Endothelial cell of umbilical vein (primary cell): ENCODE results near the gene TRAP1. TPM values are rescaled to one million over a fixed set of nuclear protein-coding genes. Genes with fewer than 3 reads are reported as not detected.

Source experiments
- BruUV-seq: library from RNA; stranded (reverse); fragments of 400-500 nt; replicated peaks from 2 replicates; lab custom pipeline; 2021; lab: Mats Ljungman, UMichigan
- CTCF ChIA-PET: fragments of 300-600, 350-600 bp; sonication (Branson Sonifier 250); formaldehyde crosslinking; loops from one replicate; lab custom pipeline; 2021; ENCODE audit warnings: antibody characterized with exemption, inconsistent platforms; lab: Charles Lee
- POLR2A ChIA-PET: fragments of 300-600, 350-600 bp; sonication (Branson Sonifier 250); formaldehyde crosslinking; loops from one replicate; lab custom pipeline; 2021; ENCODE audit warnings: antibody characterized with exemption, inconsistent platforms; lab: Charles Lee
- DNase-seq: peaks from one replicate; pipeline ENCODE4 v3.0.0-alpha.2; 2011; ENCODE audit warnings: low read depth, low spot score
- FAIRE-seq: peaks from 2 replicates; lab custom pipeline; 2011; peaks lifted over from hg19 to GRCh38; lab: Jason Lieb, UNC
- H2AFZ ChIP-seq: 2 replicates; pipeline ENCODE4 v1.6.0; 2012; ENCODE audit warnings: low read depth, low read length, control low read depth, inconsistent platforms
- H3K27ac ChIP-seq: 2 replicates; pipeline ENCODE4 v1.5.1; 2011; ENCODE audit warnings: low read depth, mild to moderate bottlenecking, control low read depth, low read length, moderate library complexity; ENCODE audit not compliant: insufficient read depth
- H3K27me3 ChIP-seq, 2 experiments: 2 replicates each; pipeline versions ENCODE4 v1.6.0 to v1.6.1; 2011; ENCODE audit warnings: low read length in 2 of 2, mixed read lengths in 1 of 2; ENCODE audit not compliant: control insufficient read depth in 2 of 2, insufficient read depth in 2 of 2
- H3K36me3 ChIP-seq, 2 experiments: 2 replicates in 1 of 2; 3 replicates in 1 of 2; pipeline ENCODE4 v1.5.1; 2011; ENCODE audit warnings: low read length in 2 of 2, mild to moderate bottlenecking in 1 of 2, moderate library complexity in 1 of 2; ENCODE audit not compliant: control insufficient read depth in 2 of 2, insufficient read depth in 2 of 2; ENCODE audit errors: extremely low read depth in 1 of 2
- H3K4me1 ChIP-seq: 3 replicates; pipeline ENCODE4 v1.5.1; 2011; ENCODE audit warnings: mild to moderate bottlenecking, low read length; ENCODE audit not compliant: control insufficient read depth, insufficient read depth; ENCODE audit errors: extremely low read depth
- H3K4me2 ChIP-seq: 2 replicates; pipeline ENCODE4 v1.6.1; 2011; ENCODE audit warnings: low read length, control low read depth, mixed read lengths; ENCODE audit not compliant: insufficient read depth
- H3K4me3 ChIP-seq, 3 experiments: fragments of 200-600 bp in 1 of 3; sonication (generic), shearing (Covaris generic) in 1 of 3; replicated peaks in 1 of 3; 2 replicates each; pipeline ENCODE4 v1.5.1; 2011 to 2016; ENCODE audit warnings: control low read depth in 3 of 3, low read length in 3 of 3, mild to moderate bottlenecking in 2 of 3, inconsistent platforms in 1 of 3, low read depth in 1 of 3, moderate library complexity in 1 of 3; ENCODE audit not compliant: insufficient read depth in 1 of 3
- H3K79me2 ChIP-seq: 2 replicates; pipeline ENCODE4 v1.6.0; 2012; ENCODE audit warnings: low read length, inconsistent platforms; ENCODE audit not compliant: control insufficient read depth, insufficient read depth
- H3K9ac ChIP-seq: replicated peaks from 2 replicates; pipeline ENCODE3; 2011; ENCODE audit warnings: low read length, control low read depth; ENCODE audit not compliant: insufficient read depth; ENCODE audit errors: extremely low read depth
- H3K9me1 ChIP-seq: replicated peaks from 3 replicates; pipeline ENCODE4 v1.6.0; 2011; ENCODE audit warnings: mild to moderate bottlenecking, low read length; ENCODE audit not compliant: control insufficient read depth, insufficient read depth; ENCODE audit errors: extremely low read depth
- H3K9me3 ChIP-seq: replicated peaks from 2 replicates; pipeline ENCODE4 v1.5.1; 2012; ENCODE audit warnings: low read length, inconsistent platforms; ENCODE audit not compliant: control insufficient read depth, insufficient read depth
- H4K20me1 ChIP-seq: replicated peaks from 2 replicates; pipeline ENCODE3; 2011; ENCODE audit warnings: mild to moderate bottlenecking, low read length; ENCODE audit not compliant: control insufficient read depth, insufficient read depth; ENCODE audit errors: extremely low read depth
- EZH2 ChIP-seq: IDR thresholded peaks from 2 replicates; pipeline ENCODE4 v1.6.1; 2012; ENCODE audit warnings: borderline replicate concordance, low read depth, mild to moderate bottlenecking, moderate library complexity, low read length, inconsistent platforms; ENCODE audit not compliant: severe bottlenecking
- FOS ChIP-seq: IDR thresholded peaks from 2 replicates; pipeline ENCODE4 v1.6.1; 2011; ENCODE audit warnings: mild to moderate bottlenecking, low read length, moderate library complexity, borderline replicate concordance; ENCODE audit not compliant: insufficient read depth
- GATA2 ChIP-seq: IDR thresholded peaks from 2 replicates; pipeline ENCODE4 v1.7.0; 2011; ENCODE audit warnings: low read depth, mild to moderate bottlenecking, moderate library complexity, mixed read lengths, low read length; ENCODE audit not compliant: insufficient read length, insufficient read depth
- JUN ChIP-seq: IDR thresholded peaks from 2 replicates; pipeline ENCODE4 v1.6.1; 2011; ENCODE audit warnings: borderline replicate concordance, low read depth; ENCODE audit not compliant: insufficient read length, insufficient read depth
- MYC ChIP-seq: IDR thresholded peaks from one replicate; pipeline ENCODE4 v1.6.1; 2011; ENCODE audit warnings: mild to moderate bottlenecking, low read depth, low read length
- POLR2A ChIP-seq: IDR thresholded peaks from 2 replicates; pipeline ENCODE4 v1.6.1; 2012; ENCODE audit warnings: low read depth, mild to moderate bottlenecking, control low read depth, low read length
- POLR2AphosphoS5 ChIP-seq: IDR thresholded peaks from 2 replicates; pipeline ENCODE4 v1.6.1; 2012; ENCODE audit warnings: low read depth, mild to moderate bottlenecking, control low read depth, low read length, moderate library complexity; ENCODE audit not compliant: insufficient read depth
- dilution Hi-C: fragments of 300-500 bp; cut with MboI; formaldehyde crosslinking; loops from one replicate; pipeline ENCODE4 v1.15.0; 2019; ENCODE audit warnings: low sequenced_read_pairs; ENCODE audit not compliant: extremely low pct_ligation_motif_present
- intact Hi-C: fragments of 100-400 bp; cut with micrococcal nuclease; formaldehyde crosslinking; loops from one replicate; pipeline ENCODE4 v1.10.0; 2022
- polyA plus RNA-seq, 4 experiments: library from polyadenylated mRNA; depleted of rRNA in 3 of 4; stranded (reverse) in 3 of 4; unstranded in 1 of 4; fragments of >200 nt; gene quantifications; 2 replicates each; pipeline versions ENCODE4 v1.2.1 to v1.2.3, GENCODE V29; 2011 to 2012; ENCODE audit warnings: missing spikeins in 1 of 4
- total RNA-seq: library from RNA; stranded (reverse); gene quantifications from 2 replicates; pipeline ENCODE4 v1.2.3, GENCODE V29; 2021
- TF ChIP-seq, protein P1 (sequence below), 2 donors: IDR thresholded peaks; 1 replicate in 1 of 2; 2 replicates in 1 of 2; pipeline ENCODE4 v1.5.1; 2011; ENCODE audit warnings: low read length in 2 of 2, mild to moderate bottlenecking in 2 of 2, moderate library complexity in 2 of 2, control low read depth in 1 of 2, inconsistent platforms in 1 of 2, low read depth in 1 of 2; ENCODE audit not compliant: insufficient read depth in 1 of 2; ENCODE audit errors: extremely low read depth in 1 of 2
- TF ChIP-seq, protein P2 (sequence below): IDR thresholded peaks from 2 replicates; pipeline ENCODE4 v1.6.1; 2011; ENCODE audit not compliant: insufficient read depth, insufficient read length

Gene TRAP1
- total and polyA plus RNA-seq, 2 donors (not counting 3 experiments of a cell fraction or from before 2014, with no cell fraction given): 95.6 to 102 TPM

DNA sequence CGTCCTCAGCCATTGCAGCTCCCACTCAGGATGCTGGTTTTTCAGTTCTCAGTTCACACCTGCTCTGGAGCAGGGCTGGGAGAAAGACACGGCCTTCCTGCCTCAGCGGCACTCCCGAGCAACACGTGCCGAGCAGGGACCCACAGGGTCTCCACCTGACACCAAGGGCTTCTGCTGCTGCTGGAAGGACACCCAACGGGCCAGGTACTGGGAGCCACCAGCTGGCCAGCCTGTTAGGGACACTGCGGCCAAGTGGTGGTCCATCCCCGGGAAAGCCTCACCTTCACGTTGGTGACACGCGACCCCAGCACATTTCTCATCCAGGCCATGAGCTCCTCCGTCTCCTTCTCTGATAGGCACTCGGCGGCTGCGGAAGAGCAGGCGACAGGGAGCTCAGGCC lies 54.7 kb downstream of the TRAP1 start:
- H3K9me1 ChIP-seq: no peaks in the 10 kb centered on the region
- no peak for FAIRE-seq
- no peaks in the 10 kb centered on the region for H3K79me2 ChIP-seq
- H3K4me3 ChIP-seq: no peak overlapping the region
- CTCF ChIA-PET: interaction anchor here (1.5 kb wide), 1 partner anchor 139 kb away, joined by 3 read pairs; no protein-coding TSS in a partner anchor
- TF ChIP-seq, protein P1, sequence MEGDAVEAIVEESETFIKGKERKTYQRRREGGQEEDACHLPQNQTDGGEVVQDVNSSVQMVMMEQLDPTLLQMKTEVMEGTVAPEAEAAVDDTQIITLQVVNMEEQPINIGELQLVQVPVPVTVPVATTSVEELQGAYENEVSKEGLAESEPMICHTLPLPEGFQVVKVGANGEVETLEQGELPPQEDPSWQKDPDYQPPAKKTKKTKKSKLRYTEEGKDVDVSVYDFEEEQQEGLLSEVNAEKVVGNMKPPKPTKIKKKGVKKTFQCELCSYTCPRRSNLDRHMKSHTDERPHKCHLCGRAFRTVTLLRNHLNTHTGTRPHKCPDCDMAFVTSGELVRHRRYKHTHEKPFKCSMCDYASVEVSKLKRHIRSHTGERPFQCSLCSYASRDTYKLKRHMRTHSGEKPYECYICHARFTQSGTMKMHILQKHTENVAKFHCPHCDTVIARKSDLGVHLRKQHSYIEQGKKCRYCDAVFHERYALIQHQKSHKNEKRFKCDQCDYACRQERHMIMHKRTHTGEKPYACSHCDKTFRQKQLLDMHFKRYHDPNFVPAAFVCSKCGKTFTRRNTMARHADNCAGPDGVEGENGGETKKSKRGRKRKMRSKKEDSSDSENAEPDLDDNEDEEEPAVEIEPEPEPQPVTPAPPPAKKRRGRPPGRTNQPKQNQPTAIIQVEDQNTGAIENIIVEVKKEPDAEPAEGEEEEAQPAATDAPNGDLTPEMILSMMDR (IDR thresholded peaks at IDR 0.05; ENCODE audit: extremely low read depth in 1 of 2, insufficient read depth in 1 of 2, low read depth in 1 of 2, low read length in 2 of 2): no peak
- TF ChIP-seq POLR2A (no peak), JUN (no peak), FOS (no peak), GATA2 (no peak), MYC (no peak), EZH2 (no peak), POLR2AphosphoS5 (no peak)
- TF ChIP-seq, protein P2, sequence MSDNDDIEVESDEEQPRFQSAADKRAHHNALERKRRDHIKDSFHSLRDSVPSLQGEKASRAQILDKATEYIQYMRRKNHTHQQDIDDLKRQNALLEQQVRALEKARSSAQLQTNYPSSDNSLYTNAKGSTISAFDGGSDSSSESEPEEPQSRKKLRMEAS: no peak
- H4K20me1 ChIP-seq: no peaks in the 10 kb centered on the region
- H3K9ac ChIP-seq: no peak overlapping the region
- BruUV-seq: no TSS peak
- no peak overlapping the region for H3K27ac ChIP-seq
- H3K9me3 ChIP-seq: no peaks in the 10 kb centered on the region
- intact Hi-C loops: no loop called here
- no peak overlapping the region for H2AFZ ChIP-seq
- H3K27me3 ChIP-seq: no peaks in the 10 kb centered on the region
- no peak for DNase-seq
- POLR2A ChIA-PET: no interaction called here
- H3K4me2 ChIP-seq: no peak overlapping the region
- H3K36me3 ChIP-seq: peaks cover 16 to 40% of the 10 kb centered on the region in 2 experiments
- no peaks in the 10 kb centered on the region for H3K4me1 ChIP-seq
- dilution Hi-C loops: no loop called here
